ENCODE results near the gene TBL1X.

TBL1X gene

GRCh38 chrX:9786798-9787635 is 322.2 kb downstream of the TBL1X start:
- H3K36me3 ChIP-seq (ENCODE audit: insufficient read depth, low read length), result no peaks in the 10 kb centered on the region
- H3K9ac ChIP-seq (ENCODE audit: low read depth, low read length), result peak overlapping the region; percentile 52
- WGBS, result under 1% methylated on average over 43 of the region's 45 CpGs
- H3K9me3 ChIP-seq (ENCODE audit: insufficient read depth, low read depth, low read length), result no peaks in the 10 kb centered on the region
- peaks cover 18% of the 10 kb centered on the region; the same call in 1 of the 2 replicates for H3K27me3 ChIP-seq (ENCODE audit: insufficient read depth, low read length)
- no peak overlapping the region; the same call in 1 of the 2 replicates for H3K27ac ChIP-seq (ENCODE audit: low read depth, low read length)
- peaks cover 27% of the 10 kb centered on the region for H3K4me1 ChIP-seq (ENCODE audit: insufficient read depth, low read length)
- H3K4me3 ChIP-seq (ENCODE audit: low read length), result peak overlapping the region; percentile 79

GRCh38 chrX:9788911-9789310 is 324.1 kb downstream of the TBL1X start:
- Histone ChIP-seq H3K27me3 (ENCODE audit: insufficient read depth, low read length) (peaks cover 18% of the 10 kb centered on the region; the same call in 1 of the 2 replicates), H3K27ac (ENCODE audit: low read depth, low read length) (peak overlapping the region; percentile 92; the same call in 1 of the 2 replicates), H3K9me3 (ENCODE audit: insufficient read depth, low read depth, low read length) (no peaks in the 10 kb centered on the region), H3K9ac (ENCODE audit: low read depth, low read length) (0 out of 2 replicates have a peak overlapping the region, but pooled peaks have one; percentile 40), H3K4me1 (ENCODE audit: insufficient read depth, low read length) (peaks cover 27% of the 10 kb centered on the region), H3K4me3 (ENCODE audit: low read length) (peak overlapping the region; percentile 34), H3K36me3 (ENCODE audit: insufficient read depth, low read length) (no peaks in the 10 kb centered on the region)
- WGBS, result no CpG with 5 or more reads among the region's 2 CpGs

- H3K4me1 ChIP-seq (ENCODE audit: insufficient read depth, low read length), result peaks cover 27% of the 10 kb centered on the region
- peak overlapping the region; percentile 34 for H3K4me3 ChIP-seq (ENCODE audit: low read length)
- peaks cover 16% of the 10 kb centered on the region; the same call in 1 of the 2 replicates for H3K27me3 ChIP-seq (ENCODE audit: insufficient read depth, low read length)
- peak overlapping the region; percentile 92 for H3K27ac ChIP-seq (ENCODE audit: low read depth, low read length)
- 14% methylated on average over 5 of the region's 5 CpGs for WGBS
- H3K36me3 ChIP-seq (ENCODE audit: insufficient read depth, low read length), result no peaks in the 10 kb centered on the region
- 0 out of 2 replicates have a peak overlapping the region, but pooled peaks have one; percentile 40 for H3K9ac ChIP-seq (ENCODE audit: low read depth, low read length)
- H3K9me3 ChIP-seq (ENCODE audit: insufficient read depth, low read depth, low read length), result no peaks in the 10 kb centered on the region
Measured at GRCh38 chrX:9789555-9789954, 324.7 kb downstream of the TBL1X start.

All from HUES64 (cell line).